GM18507 (cell line): ENCODE data around the gene LAMA2.
"Not testable (repeated sequence)": the region's sequence is repeated elsewhere in the genome, so short reads cannot be mapped to it uniquely, and the experiment has no call there.

Experiments used
- DNase-seq: peaks from one replicate; pipeline ENCODE4 v3.0.0; 2011; ENCODE audit warnings: low read depth; ENCODE audit not compliant: insufficient read length; ENCODE audit errors: extremely low spot score
- FAIRE-seq: peaks from 2 replicates; lab custom pipeline; 2011; peaks lifted over from hg19 to GRCh38; lab: Jason Lieb, UNC

The LAMA2 gene

GRCh38 chr6:129146902-129147301 lies 264.0 kb downstream of the LAMA2 start:
- FAIRE-seq = no peak
- DNase-seq = no peak

- no peak for DNase-seq
Measured at GRCh38 chr6:129150507-129150906, 267.6 kb downstream of the LAMA2 start.

GRCh38 chr6:129153257-129153656 lies 270.3 kb downstream of the LAMA2 start:
- DNase-seq (no peak), FAIRE-seq (no peak)

More at GRCh38 chr6:129150507-129150906, 267.6 kb downstream of the LAMA2 start:
- no peak for FAIRE-seq

- DNase-seq, FAIRE-seq: not testable (repeated sequence)
Measured at GRCh38 chr6:129159242-129159641, 276.3 kb downstream of the LAMA2 start.

GRCh38 chr6:129162605-129163004 lies 279.7 kb downstream of the LAMA2 start:
- no peak for FAIRE-seq

GRCh38 chr6:129163551-129163950 lies 280.6 kb downstream of the LAMA2 start:
- FAIRE-seq = no peak
- DNase-seq = no peak

More at GRCh38 chr6:129162605-129163004, 279.7 kb downstream of the LAMA2 start:
- no peak for DNase-seq

GRCh38 chr6:129164032-129164431 lies 281.1 kb downstream of the LAMA2 start:
- FAIRE-seq (no peak), DNase-seq (no peak)

- FAIRE-seq, DNase-seq: not testable (repeated sequence)
Measured at GRCh38 chr6:129172279-129172995, 289.5 kb downstream of the LAMA2 start.

- no peak for DNase-seq
- FAIRE-seq = no peak
Measured at GRCh38 chr6:129175066-129175465, 292.1 kb downstream of the LAMA2 start.

- DNase-seq (no peak), FAIRE-seq (no peak)
Measured at GRCh38 chr6:129177801-129178200, 294.9 kb downstream of the LAMA2 start.

GRCh38 chr6:129179283-129179682 lies 296.3 kb downstream of the LAMA2 start:
- DNase-seq (no peak), FAIRE-seq (no peak)

GRCh38 chr6:129181001-129181400 lies 298.1 kb downstream of the LAMA2 start:
- DNase-seq (no peak), FAIRE-seq (no peak)

GRCh38 chr6:129183187-129183591 lies 300.3 kb downstream of the LAMA2 start:
- FAIRE-seq (no peak), DNase-seq (no peak)

GRCh38 chr6:129183681-129184301 lies 300.9 kb downstream of the LAMA2 start:
- FAIRE-seq = no peak
- DNase-seq = no peak

- FAIRE-seq = no peak
Measured at GRCh38 chr6:129184324-129184723, 301.4 kb downstream of the LAMA2 start.

GRCh38 chr6:129184808-129185366 lies 301.9 kb downstream of the LAMA2 start:
- DNase-seq = no peak
- no peak for FAIRE-seq

More at GRCh38 chr6:129184324-129184723, 301.4 kb downstream of the LAMA2 start:
- no peak for DNase-seq

- DNase-seq = no peak
- FAIRE-seq = no peak
Measured at GRCh38 chr6:129186988-129187387, 304.1 kb downstream of the LAMA2 start.

- FAIRE-seq (no peak), DNase-seq (no peak)
Measured at GRCh38 chr6:129188306-129188705, 305.4 kb downstream of the LAMA2 start.

GRCh38 chr6:129188795-129189194 lies 305.9 kb downstream of the LAMA2 start:
- no peak for FAIRE-seq

GRCh38 chr6:129189266-129189665 lies 306.3 kb downstream of the LAMA2 start:
- no peak for FAIRE-seq
- DNase-seq = no peak

More at GRCh38 chr6:129188795-129189194, 305.9 kb downstream of the LAMA2 start:
- no peak for DNase-seq

GRCh38 chr6:129191235-129191634 lies 308.3 kb downstream of the LAMA2 start:
- no peak for FAIRE-seq
- no peak for DNase-seq
